Measurements from ENCODE around the gene MSX1. TPM values are rescaled to one million over a fixed set of nuclear protein-coding genes. Genes with fewer than 3 reads are reported as not detected.

MSX1 gene
- total RNA-seq, 2 experiments from 2014 or later = not detected

Other genes starting within 250 kb of the MSX1 start
- gene CYTL1, start 159.8 kb downstream of the MSX1 start, total RNA-seq = not detected
- gene STK32B, start 191.8 kb downstream of the MSX1 start, total RNA-seq = not detected